Hypothalamus (tissue), 51 donors: ENCODE measurements around the gene THAP7.
A peak's percentile ranks its signal among the peaks of the same experiment; 100 is the strongest.

Source experiments
- DNase-seq, 51 donors: peaks; one replicate each; lab custom pipeline; 2025; lab: John Stamatoyannopoulos, UW

The THAP7 gene

DNA sequence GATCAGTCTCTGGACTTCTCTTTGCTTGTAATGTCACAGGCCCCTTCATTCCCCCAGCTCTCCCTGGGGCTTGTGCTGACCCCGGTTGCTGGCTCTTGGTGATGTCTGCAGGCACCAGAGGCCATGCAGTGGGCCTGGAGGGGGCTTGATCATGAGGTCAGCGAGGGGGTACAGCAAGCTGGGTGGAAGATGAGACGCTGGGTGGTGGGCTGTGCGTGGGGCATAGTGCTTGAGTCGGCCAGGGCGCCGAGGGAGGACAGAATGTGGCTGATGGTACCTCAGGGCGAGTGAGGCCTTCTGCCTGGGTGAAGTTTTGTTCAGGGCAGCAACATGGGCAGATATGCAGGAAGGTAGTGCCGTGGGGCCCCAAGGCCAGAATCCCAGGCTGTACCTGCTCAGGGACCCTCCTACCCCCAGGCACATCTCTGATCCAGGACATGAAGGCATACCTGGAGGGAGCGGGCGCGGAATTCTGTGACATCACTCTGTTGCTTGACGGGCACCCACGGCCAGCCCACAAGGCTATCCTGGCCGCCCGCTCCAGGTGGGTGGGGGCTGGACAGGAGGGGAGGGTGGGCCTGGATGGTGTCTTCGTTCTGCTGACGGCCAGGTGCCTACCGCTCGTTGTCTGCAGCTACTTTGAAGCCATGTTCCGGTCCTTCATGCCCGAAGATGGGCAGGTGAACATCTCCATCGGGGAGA is 6.4 kb downstream of the THAP7 start:
- DNase-seq, result no peak

DNA sequence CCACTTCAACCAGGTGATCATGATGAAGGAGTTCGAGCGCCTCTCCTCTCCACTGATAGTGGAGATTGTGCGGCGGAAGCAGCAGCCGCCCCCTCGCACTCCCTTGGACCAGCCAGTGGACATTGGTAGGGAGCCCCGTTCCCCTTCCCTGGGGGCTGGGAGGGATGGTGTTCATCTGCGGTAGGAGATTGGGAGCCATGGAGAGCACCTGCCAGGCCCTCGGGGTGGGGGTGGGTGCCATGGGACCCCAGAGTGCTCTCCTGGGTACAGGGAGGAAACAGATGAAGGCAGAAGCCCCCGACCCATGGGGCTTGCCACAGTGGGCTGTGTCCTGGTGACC is 7.0 kb downstream of the THAP7 start:
- no peak for DNase-seq

- no peak for DNase-seq
These were observed 7.6 kb downstream of the THAP7 start for GRCh38 chr22:20994128-20994901.

- DNase-seq, result no peak
These were observed 8.4 kb downstream of the THAP7 start for GRCh38 chr22:20993304-20994127.

DNA sequence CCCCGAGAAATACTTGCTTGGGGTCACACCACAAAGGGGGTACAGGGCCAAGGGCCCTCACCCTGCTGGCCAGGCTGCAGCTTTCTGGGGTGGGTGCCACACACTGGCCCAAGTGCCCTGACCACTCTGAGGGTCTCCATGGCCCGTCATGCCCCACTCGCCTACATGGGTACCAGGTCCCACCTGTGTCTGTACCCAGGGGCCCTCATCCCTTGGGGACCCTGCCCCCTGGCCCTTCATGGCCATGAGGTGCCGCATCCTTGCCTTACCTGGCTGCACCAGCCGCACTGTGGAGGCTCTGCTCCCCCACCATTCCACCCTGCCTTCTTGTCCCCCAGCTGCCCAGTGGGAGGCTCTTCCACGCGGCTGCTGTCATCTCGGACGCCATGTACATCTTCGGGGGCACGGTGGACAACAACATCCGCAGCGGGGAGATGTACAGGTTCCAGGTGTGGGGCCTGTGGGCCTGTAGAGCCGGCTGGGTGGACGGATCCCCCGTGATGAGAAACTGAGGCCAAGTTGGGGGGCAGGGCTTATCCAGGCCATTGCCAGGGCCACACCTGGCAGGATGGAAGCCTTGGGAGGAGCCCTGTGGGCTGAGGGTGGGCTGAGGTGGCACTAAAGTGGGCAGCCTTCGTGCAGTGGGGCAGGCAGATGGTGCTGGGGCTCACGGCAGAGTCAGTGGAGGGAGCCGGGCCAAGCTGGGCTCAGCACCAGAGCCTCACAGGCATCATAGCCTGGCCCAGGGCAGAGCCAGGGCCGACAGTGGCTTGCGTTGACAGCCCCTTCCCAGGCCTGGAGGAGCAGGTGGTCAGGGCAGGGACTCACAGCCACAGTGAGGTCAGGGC is 9.2 kb downstream of the THAP7 start:
- no peak for DNase-seq

- no peak for DNase-seq
These were observed 9.9 kb downstream of the THAP7 start for GRCh38 chr22:20992056-20992442.

DNA sequence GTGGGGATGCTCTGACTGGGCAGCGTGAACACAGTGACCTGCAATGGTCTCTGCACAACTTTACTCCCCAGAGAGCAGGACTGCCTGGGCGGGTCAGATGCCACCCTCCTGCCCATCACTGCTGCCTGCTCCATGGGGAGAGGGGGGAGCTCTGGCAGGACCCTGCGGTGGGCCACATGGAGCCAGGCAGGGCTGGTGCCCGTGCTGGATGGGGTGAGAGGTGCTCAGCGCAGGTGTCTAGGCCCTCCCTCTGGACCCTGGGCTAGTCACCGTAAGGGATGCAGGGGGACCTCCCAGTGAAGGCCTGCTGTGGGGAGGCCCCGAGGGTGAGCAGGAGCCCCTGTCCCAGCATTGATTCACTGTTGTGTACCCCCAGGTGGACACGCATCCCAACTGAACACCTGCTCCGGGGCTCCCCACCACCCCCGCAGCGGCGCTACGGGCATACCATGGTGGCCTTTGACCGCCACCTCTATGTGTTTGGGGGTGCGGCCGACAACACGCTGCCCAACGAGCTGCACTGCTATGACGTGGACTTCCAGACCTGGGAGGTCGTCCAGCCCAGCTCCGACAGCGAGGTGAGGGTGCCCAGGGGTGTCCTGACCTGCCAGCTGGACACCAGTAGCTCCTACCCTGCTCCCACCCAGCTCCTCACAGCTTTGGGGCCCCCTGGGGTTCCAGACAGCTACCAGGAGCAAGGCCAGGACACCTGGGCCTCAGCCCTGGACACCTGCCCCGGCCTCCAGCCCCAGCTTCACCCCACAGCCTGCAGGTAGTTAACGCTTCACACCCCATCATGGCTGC is 10.5 kb downstream of the THAP7 start:
- DNase-seq, result no peak

DNA sequence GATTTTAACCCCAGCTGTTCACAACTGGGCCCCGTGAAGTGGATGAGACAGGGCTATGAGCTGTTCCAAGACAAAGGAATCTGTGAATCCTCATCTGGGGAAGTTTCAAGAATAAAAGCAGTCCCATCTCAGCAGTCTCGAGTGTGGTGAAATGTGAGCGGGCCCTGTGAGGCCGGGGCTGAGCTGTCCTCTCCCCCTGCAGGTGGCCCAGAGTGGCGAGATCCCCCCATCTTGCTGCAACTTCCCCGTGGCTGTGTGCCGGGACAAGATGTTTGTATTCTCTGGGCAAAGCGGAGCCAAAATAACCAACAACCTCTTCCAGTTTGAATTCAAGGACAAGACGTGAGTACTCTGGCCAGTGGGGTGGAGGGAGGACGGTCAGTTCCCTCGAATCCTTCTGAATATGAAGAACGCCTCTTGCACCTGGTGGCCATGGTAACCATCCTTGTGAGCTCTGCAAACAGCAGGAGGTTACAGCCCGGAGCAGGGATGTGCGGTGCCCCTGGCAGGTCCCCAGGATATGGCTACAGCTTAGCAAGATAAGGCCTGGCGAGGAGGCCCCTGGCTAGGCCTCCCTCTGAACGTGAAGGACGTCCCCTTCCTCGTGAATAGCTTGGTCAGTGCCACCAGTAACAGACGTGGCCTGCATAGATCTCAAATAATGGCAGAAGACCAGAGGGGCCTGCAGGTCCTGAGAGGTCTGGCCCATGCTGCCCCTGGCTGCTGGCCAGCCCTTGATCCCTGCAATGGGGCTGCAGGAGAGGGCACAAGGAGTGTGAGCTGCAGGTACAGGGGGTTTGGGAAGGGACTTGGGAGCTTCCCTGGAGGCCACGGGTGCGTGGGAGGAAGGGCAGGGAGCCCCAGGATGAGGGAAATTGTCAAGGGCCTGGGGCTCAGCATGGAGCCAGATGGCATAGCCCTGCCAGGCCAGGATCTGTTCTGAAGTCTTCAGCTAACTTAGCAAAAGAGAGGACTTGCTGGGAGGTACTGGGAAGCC is 11.4 kb downstream of the THAP7 start:
- no peak for DNase-seq

DNA sequence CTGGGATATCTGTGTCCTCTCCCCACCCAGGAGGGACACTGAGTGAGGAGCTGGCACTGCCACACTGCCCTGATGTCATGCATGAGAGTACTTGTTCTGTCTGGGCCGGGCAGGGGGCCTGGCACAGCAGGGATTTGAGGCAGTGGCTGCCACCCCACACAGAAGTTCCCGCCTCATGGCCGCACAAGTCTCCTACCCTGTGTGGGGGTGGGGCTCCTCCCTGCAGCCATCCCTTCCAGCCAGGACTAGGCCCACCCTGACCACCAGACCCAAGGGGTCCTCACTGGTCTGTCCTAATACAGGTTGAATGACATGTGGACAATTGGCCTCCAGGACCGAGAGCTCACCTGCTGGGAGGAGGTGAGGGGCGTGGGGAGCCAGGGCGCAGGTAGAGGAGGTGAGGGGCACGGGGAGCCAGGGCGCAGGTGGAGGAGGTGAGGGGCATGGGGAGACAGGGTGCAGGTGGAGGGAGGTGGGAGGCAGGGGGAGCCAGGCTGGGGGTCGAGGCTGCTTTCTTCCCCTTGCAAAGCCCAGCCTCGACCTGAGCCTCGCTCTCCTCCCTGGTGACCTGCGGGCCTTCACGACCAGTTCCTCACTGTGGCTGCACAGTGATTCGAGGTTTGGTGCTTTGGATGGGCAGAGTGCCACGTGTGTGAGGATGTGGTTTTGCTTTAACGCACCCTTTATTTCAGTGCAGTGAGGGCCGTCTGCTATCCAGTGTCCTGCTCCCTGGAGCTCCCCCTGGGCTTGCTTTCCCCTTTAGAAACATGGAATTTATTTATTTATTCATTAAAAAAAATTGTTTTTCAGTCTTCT is 12.4 kb downstream of the THAP7 start:
- DNase-seq, result no peak

GRCh38 chr22:20988573-20989322 is 13.2 kb downstream of the THAP7 start:
- no peak for DNase-seq

DNA sequence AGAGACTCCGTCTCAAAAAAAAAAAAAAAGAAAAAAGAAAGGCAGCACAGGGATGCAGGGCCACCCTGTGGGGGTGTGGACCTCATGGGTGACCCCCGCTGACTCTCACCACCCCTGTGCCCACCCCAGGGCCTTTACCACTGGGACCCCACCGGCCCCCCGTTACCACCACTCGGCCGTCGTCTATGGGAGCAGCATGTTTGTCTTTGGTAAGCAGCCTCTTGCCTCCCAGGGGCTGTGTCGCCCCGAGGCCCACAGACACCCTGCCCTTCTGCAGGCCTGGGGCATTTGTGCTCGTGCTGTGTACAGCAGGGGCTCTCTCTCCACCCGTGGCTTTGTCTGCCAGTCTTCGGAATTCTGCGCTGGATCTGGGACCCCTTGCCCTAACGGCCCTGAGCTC is 14.5 kb downstream of the THAP7 start:
- DNase-seq, result no peak

DNA sequence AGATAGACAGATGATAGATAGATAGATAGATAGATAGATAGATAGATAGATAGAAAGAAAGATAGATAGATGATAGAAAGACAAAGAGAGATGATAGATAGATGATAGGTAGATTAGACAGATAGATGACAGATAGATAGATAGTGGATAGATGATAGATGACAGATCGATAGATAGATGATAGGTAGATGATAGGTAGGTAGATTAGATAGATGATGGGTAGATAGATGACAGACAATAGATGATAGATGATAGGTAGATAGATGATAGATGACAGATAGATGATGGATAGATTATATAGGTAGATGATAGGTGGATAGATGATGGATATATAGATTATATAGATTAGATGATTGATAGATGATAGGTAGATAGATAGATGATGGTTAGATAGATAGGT is 15.6 kb downstream of the THAP7 start:
- DNase-seq, result no peak

- DNase-seq, result no peak
These were observed 16.2 kb downstream of the THAP7 start for GRCh38 chr22:20985720-20986119.

DNA sequence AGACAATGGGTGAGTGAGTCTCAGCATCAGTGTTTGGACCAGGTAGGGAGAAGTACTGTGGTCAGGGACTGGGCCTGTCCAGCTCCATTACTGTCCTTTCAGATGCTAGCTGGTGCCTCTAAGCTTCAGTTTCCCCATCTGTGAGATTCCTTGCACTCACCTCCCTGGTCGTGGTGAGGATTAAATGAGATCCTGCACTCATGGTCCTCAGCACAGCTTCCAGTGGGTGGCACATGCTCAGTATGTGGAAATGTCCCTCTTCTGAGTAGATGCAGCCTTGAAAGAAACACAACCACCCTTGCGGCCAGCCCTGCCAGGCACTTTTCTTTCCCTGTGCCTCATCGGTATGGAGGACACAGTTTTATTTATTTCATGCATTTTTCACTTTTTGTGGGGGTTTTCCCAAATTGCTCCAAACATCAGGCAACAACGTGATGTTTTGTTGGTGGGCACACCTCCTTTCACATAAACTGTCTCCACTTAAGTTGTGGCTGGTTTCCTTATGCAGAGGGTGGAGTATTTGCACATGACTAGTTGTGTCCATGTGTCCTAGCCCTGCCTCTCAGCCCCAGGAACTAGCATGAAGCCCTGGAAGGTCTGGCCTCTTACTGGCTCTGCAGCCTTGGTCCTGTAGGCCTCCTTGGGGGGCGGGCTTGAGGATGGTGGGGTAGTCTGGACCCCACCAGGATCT is 18.7 kb downstream of the THAP7 start:
- no peak for DNase-seq

- no peak for DNase-seq
These were observed 19.4 kb downstream of the THAP7 start for GRCh38 chr22:20982563-20982882.

- DNase-seq, result peak; percentile 66 to 97 (median 86)
These were observed 19.9 kb downstream of the THAP7 start, which contains the start of gene LZTR1 for GRCh38 chr22:20981787-20982562. Gene LZTR1 (plus strand): TSS chr22:20982297. CDS start chr22:20982372, 75 bp downstream.
